Measurements from ENCODE around the gene SLC9A9. TPM values are rescaled to one million over a fixed set of nuclear protein-coding genes. Genes with fewer than 3 reads are reported as not detected.

Gene SLC9A9
- total RNA-seq, 2 experiments from 2014 or later, result 12.2 TPM

GRCh38 chr3:143484846-143485512 lies 363.3 kb downstream of the SLC9A9 start:
- Histone ChIP-seq H3K4me1 (ENCODE audit: insufficient read depth, low read length) (no peaks in the 10 kb centered on the region), H3K27ac (ENCODE audit: low read depth in 1 of 2, low read length in 2 of 2) (no peak overlapping the region), H3K36me3 (ENCODE audit: insufficient read depth, low read length) (peaks cover 3% of the 10 kb centered on the region), H3K4me3 (ENCODE audit: low read length) (no peak overlapping the region), H3K27me3 (ENCODE audit: control insufficient read depth in 1 of 2, insufficient read depth in 2 of 2, low read length in 2 of 2) (no peaks in the 10 kb centered on the region), H3K9me3 (ENCODE audit: control insufficient read depth in 1 of 2, insufficient read depth in 1 of 2, low read length in 2 of 2) (no peaks in the 10 kb centered on the region)
- no peaks in the 10 kb centered on the region for H3K27me3 Mint-ChIP-seq
- H3K9me3 Mint-ChIP-seq, result no peaks in the 10 kb centered on the region
- no peaks in the 10 kb centered on the region for H3K4me1 Mint-ChIP-seq (ENCODE audit: low read depth)
- H3K4me3 Mint-ChIP-seq, result no peak overlapping the region
- no peaks in the 10 kb centered on the region for H3K36me3 Mint-ChIP-seq (ENCODE audit: low read depth)
- DNase-seq, result no peak
- intact Hi-C loops (cut with DNase I, micrococcal nuclease), result no loop called here
- ChIA-PET CTCF (no interaction called here), POLR2A (no interaction called here)
- H3K27ac Mint-ChIP-seq, result no peak overlapping the region
- ATAC-seq (ENCODE audit: poor library complexity), result no peak
- no peak for TF ChIP-seq CTCF (IDR thresholded peaks at IDR 0.05)

GRCh38 chr3:143483214-143483613 lies 365.1 kb downstream of the SLC9A9 start:
- ChIA-PET POLR2A (no interaction called here), CTCF (no interaction called here)
- H3K27me3 Mint-ChIP-seq, result no peaks in the 10 kb centered on the region
- H3K27ac Mint-ChIP-seq, result no peak overlapping the region
- Histone ChIP-seq H3K27ac (ENCODE audit: low read depth in 1 of 2, low read length in 2 of 2) (no peak overlapping the region), H3K9me3 (ENCODE audit: control insufficient read depth in 1 of 2, insufficient read depth in 1 of 2, low read length in 2 of 2) (no peaks in the 10 kb centered on the region), H3K4me3 (ENCODE audit: low read length) (no peak overlapping the region), H3K36me3 (ENCODE audit: insufficient read depth, low read length) (peaks cover 3% of the 10 kb centered on the region), H3K4me1 (ENCODE audit: insufficient read depth, low read length) (no peaks in the 10 kb centered on the region), H3K27me3 (ENCODE audit: control insufficient read depth in 1 of 2, insufficient read depth in 2 of 2, low read length in 2 of 2) (no peaks in the 10 kb centered on the region)
- TF ChIP-seq CTCF (IDR thresholded peaks at IDR 0.05), result no peak
- H3K4me1 Mint-ChIP-seq (ENCODE audit: low read depth), result no peaks in the 10 kb centered on the region
- intact Hi-C loops (cut with DNase I, micrococcal nuclease), result no loop called here
- ATAC-seq (ENCODE audit: poor library complexity), result no peak
- H3K4me3 Mint-ChIP-seq, result no peak overlapping the region
- no peaks in the 10 kb centered on the region for H3K9me3 Mint-ChIP-seq
- no peak for DNase-seq
- no peaks in the 10 kb centered on the region for H3K36me3 Mint-ChIP-seq (ENCODE audit: low read depth)

GRCh38 chr3:143482106-143483088 lies 365.9 kb downstream of the SLC9A9 start:
- CTCF ChIA-PET, result no interaction called here
- H3K27ac ChIP-seq (ENCODE audit: low read depth in 1 of 2, low read length in 2 of 2), result no peak overlapping the region
- Mint-ChIP-seq H3K4me1 (ENCODE audit: low read depth) (no peaks in the 10 kb centered on the region), H3K27ac (no peak overlapping the region), H3K4me3 (no peak overlapping the region), H3K27me3 (no peaks in the 10 kb centered on the region), H3K9me3 (no peaks in the 10 kb centered on the region), H3K36me3 (ENCODE audit: low read depth) (no peaks in the 10 kb centered on the region)
- H3K36me3 ChIP-seq (ENCODE audit: insufficient read depth, low read length), result peaks cover 3% of the 10 kb centered on the region
- no peaks in the 10 kb centered on the region for H3K9me3 ChIP-seq (ENCODE audit: control insufficient read depth in 1 of 2, insufficient read depth in 1 of 2, low read length in 2 of 2)
- H3K4me3 ChIP-seq (ENCODE audit: low read length), result no peak overlapping the region
- DNase-seq, result no peak
- no peaks in the 10 kb centered on the region for H3K4me1 ChIP-seq (ENCODE audit: insufficient read depth, low read length)
- H3K27me3 ChIP-seq (ENCODE audit: control insufficient read depth in 1 of 2, insufficient read depth in 2 of 2, low read length in 2 of 2), result no peaks in the 10 kb centered on the region
- intact Hi-C loops (cut with DNase I, micrococcal nuclease), result no loop called here
- no peak for ATAC-seq (ENCODE audit: poor library complexity)
- TF ChIP-seq CTCF (IDR thresholded peaks at IDR 0.05), result no peak
- POLR2A ChIA-PET, result no interaction called here

All from CD4-positive, alpha-beta T cell (primary cell).